K562 (cell line): ENCODE results near the gene APPL2. TPM values are rescaled to one million over a fixed set of nuclear protein-coding genes. Genes with fewer than 3 reads are reported as not detected.

ENCODE experiments used
- FOXM1 ChIP-seq, 2 experiments: fragments of 450-650 bp in 1 of 2; sonication (generic) in 1 of 2; formaldehyde crosslinking in 1 of 2; IDR thresholded peaks; 2 replicates each; pipeline versions ENCODE4 v1.6.1 to v1.9.0; 2017 to 2022; ENCODE audit warnings: low read depth in 2 of 2, mild to moderate bottlenecking in 2 of 2, missing genetic modification reagents in 1 of 2, moderate library complexity in 1 of 2
- GTF3C2 ChIP-seq: IDR thresholded peaks from 3 replicates; pipeline ENCODE4 v1.6.1; 2011; ENCODE audit warnings: borderline replicate concordance, mild to moderate bottlenecking, moderate library complexity; ENCODE audit not compliant: insufficient read length; ENCODE audit errors: extremely low read depth
- HDAC6 ChIP-seq: IDR thresholded peaks from 2 replicates; pipeline ENCODE4 v1.6.1; 2012; ENCODE audit warnings: low read depth, mild to moderate bottlenecking, control low read depth, inconsistent platforms, low read length, moderate library complexity
- HES1 ChIP-seq: fragments of 450-650 bp; IDR thresholded peaks from 2 replicates; pipeline ENCODE4 v1.6.1; 2016; ENCODE audit warnings: low read depth, mild to moderate bottlenecking, moderate library complexity
- HLTF ChIP-seq: fragments of 450-650 bp; IDR thresholded peaks from 2 replicates; pipeline ENCODE4 v1.6.1; 2016
- KAT7 ChIP-seq: sonication (generic); formaldehyde crosslinking; IDR thresholded peaks from 2 replicates; pipeline ENCODE4 v1.8.0; 2022; ENCODE audit warnings: missing genetic modification reagents, mild to moderate bottlenecking, borderline replicate concordance
- NR2C1 ChIP-seq, 2 experiments: fragments of 450-650 bp; IDR thresholded peaks; 2 replicates each; pipeline ENCODE4 v1.6.1; 2017; ENCODE audit warnings: mild to moderate bottlenecking in 2 of 2, antibody characterized with exemption in 1 of 2, inconsistent platforms in 1 of 2, missing compliant biosample characterization in 1 of 2, missing genetic modification characterization in 1 of 2
- PTBP1 ChIP-seq: fragments of 200-400 bp; formaldehyde crosslinking; IDR thresholded peaks from 2 replicates; pipeline ENCODE4 v1.6.1; 2017; ENCODE audit warnings: low read depth, low read length
- RBBP5 ChIP-seq: fragments of 200-600 bp; sonication (generic); IDR thresholded peaks from 2 replicates; pipeline ENCODE4 v1.6.1; 2012; ENCODE audit warnings: borderline replicate concordance, mild to moderate bottlenecking, low read length, control low read depth, inconsistent platforms; ENCODE audit not compliant: insufficient read depth, poor library complexity, severe bottlenecking
- RBM25 ChIP-seq: fragments of 200-400 bp; formaldehyde crosslinking; IDR thresholded peaks from 2 replicates; pipeline ENCODE4 v1.6.1; 2018; ENCODE audit warnings: low read length, low read depth, moderate library complexity; ENCODE audit not compliant: severe bottlenecking
- RFX7 ChIP-seq: fragments of 250-450 bp; sonication (Bioruptor Pico); IDR thresholded peaks from 2 replicates; pipeline ENCODE4 v1.5.1; 2021; ENCODE audit warnings: mild to moderate bottlenecking
- SMARCA5 ChIP-seq: fragments of 450-650 bp; IDR thresholded peaks from 2 replicates; pipeline ENCODE4 v1.6.1; 2016
- SMARCE1 ChIP-seq: fragments of 450-650 bp; IDR thresholded peaks from 2 replicates; pipeline ENCODE4 v1.7.1; 2016; ENCODE audit warnings: mild to moderate bottlenecking
- STAT5B ChIP-seq: fragments of 250-450 bp; sonication (Bioruptor Pico); IDR thresholded peaks from 2 replicates; pipeline ENCODE4 v1.8.0; 2021; ENCODE audit warnings: mild to moderate bottlenecking, inconsistent platforms
- ZBTB34 ChIP-seq: fragments of 250-450 bp; sonication (Bioruptor Pico); IDR thresholded peaks from 2 replicates; pipeline ENCODE4 v1.8.0; 2021; ENCODE audit warnings: mild to moderate bottlenecking, moderate library complexity
- ZBTB43 ChIP-seq: sonication (generic); formaldehyde crosslinking; IDR thresholded peaks from 2 replicates; pipeline ENCODE4 v1.8.0; 2023; ENCODE audit warnings: mild to moderate bottlenecking, missing genetic modification reagents
- ZNF57 ChIP-seq: fragments of 450-650 bp; formaldehyde crosslinking; IDR thresholded peaks from 2 replicates; pipeline ENCODE4 v1.4.0; 2020; ENCODE audit warnings: mild to moderate bottlenecking, moderate library complexity
- ZNF740 ChIP-seq, 3 experiments: fragments of 200-800 bp in 1 of 3; sonication (Bioruptor generic) in 1 of 3; sonication (generic) in 1 of 3; formaldehyde crosslinking in 1 of 3; IDR thresholded peaks; 2 replicates each; pipeline versions ENCODE4 v1.6.1 to v1.8.0; 2016 to 2022; ENCODE audit warnings: mild to moderate bottlenecking in 2 of 3, missing compliant biosample characterization in 2 of 3, missing genetic modification characterization in 2 of 3, missing genetic modification reagents in 1 of 3
- ZNF785 ChIP-seq: fragments of 250-450 bp; sonication (Bioruptor Pico); IDR thresholded peaks from 2 replicates; pipeline ENCODE4 v1.4.0; 2020; ENCODE audit warnings: mild to moderate bottlenecking
- polyA plus RNA-seq, 8 experiments: library from polyadenylated mRNA; depleted of rRNA in 4 of 8; stranded (reverse) in 5 of 8; unstranded in 3 of 8; fragments of >200 nt; fragmentation: Nextera tagmentation in 2 of 8; fragmentation: Illumina TruSeq in 1 of 8; extraction: Ambion mirVana in 2 of 8; extraction: Trizol in 1 of 8; gene quantifications; 2 replicates each; pipeline versions ENCODE4 v1.2.1 to v1.2.3, GENCODE V29; 2011 to 2014; ENCODE audit warnings: inconsistent platforms in 1 of 8, missing spikeins in 1 of 8
- total RNA-seq, 7 experiments: library from RNA; depleted of rRNA in 6 of 7; stranded (reverse); fragments of >200 nt in 6 of 7; fragmentation: Illumina TruSeq in 2 of 7; extraction: Trizol in 2 of 7; gene quantifications; 2 replicates each; pipeline versions ENCODE4 v1.2.1 to v1.2.3, GENCODE V29; 2011 to 2021; ENCODE audit warnings: low replicate concordance in 1 of 7

Gene APPL2
- total and polyA plus RNA-seq, 9 of the 15 experiments (the other 6 are each of a cell fraction or from before 2014, with no cell fraction given): 2.1 to 14.4 (median 8.2) TPM

- no peak for TF ChIP-seq ZBTB43
- TF ChIP-seq HDAC6: no peak
- no peak for TF ChIP-seq HLTF
- no peak for TF ChIP-seq RBBP5
- TF ChIP-seq STAT5B (CRISPR knock-in tag): no peak
- no peak for TF ChIP-seq ZNF740 (CRISPR knock-in tag; IDR thresholded peaks at IDR 0.05)
- no peak for TF ChIP-seq ZNF740 (tag; IDR thresholded peaks at IDR 0.05)
- no peak for TF ChIP-seq GTF3C2
- no peak; the same call in 1 of the 2 replicates for TF ChIP-seq KAT7 (CRISPR knock-in tag)
- no peak for TF ChIP-seq NR2C1 (IDR thresholded peaks at IDR 0.05)
- no peak for TF ChIP-seq NR2C1 (tag; IDR thresholded peaks at IDR 0.05)
- TF ChIP-seq ZNF57 (CRISPR knock-in tag): no peak
- no peak for TF ChIP-seq PTBP1
- no peak for TF ChIP-seq HES1
- TF ChIP-seq FOXM1 (IDR thresholded peaks at IDR 0.05; ENCODE audit: low read depth): no peak
- no peak for TF ChIP-seq FOXM1 (CRISPR knock-in tag; IDR thresholded peaks at IDR 0.05; ENCODE audit: low read depth)
- TF ChIP-seq ZNF785: no peak
- no peak for TF ChIP-seq SMARCE1
- peak; percentile 58; the same call in 1 of the 2 replicates for TF ChIP-seq SMARCA5
- TF ChIP-seq RBM25: peak; percentile 63
- TF ChIP-seq RFX7 (CRISPR knock-in tag): no peak
- no peak for TF ChIP-seq ZBTB34 (CRISPR knock-in tag)
Observed at GRCh38 chr12:105235281-105235731, 668 bp downstream of the APPL2 start (continued).
